ENCODE results near the gene LIPI.

GRCh38 chr21:14086553-14086952, 124.2 kb downstream of the LIPI start:
- TF ChIP-seq, protein P1, sequence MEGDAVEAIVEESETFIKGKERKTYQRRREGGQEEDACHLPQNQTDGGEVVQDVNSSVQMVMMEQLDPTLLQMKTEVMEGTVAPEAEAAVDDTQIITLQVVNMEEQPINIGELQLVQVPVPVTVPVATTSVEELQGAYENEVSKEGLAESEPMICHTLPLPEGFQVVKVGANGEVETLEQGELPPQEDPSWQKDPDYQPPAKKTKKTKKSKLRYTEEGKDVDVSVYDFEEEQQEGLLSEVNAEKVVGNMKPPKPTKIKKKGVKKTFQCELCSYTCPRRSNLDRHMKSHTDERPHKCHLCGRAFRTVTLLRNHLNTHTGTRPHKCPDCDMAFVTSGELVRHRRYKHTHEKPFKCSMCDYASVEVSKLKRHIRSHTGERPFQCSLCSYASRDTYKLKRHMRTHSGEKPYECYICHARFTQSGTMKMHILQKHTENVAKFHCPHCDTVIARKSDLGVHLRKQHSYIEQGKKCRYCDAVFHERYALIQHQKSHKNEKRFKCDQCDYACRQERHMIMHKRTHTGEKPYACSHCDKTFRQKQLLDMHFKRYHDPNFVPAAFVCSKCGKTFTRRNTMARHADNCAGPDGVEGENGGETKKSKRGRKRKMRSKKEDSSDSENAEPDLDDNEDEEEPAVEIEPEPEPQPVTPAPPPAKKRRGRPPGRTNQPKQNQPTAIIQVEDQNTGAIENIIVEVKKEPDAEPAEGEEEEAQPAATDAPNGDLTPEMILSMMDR (IDR thresholded peaks at IDR 0.05; ENCODE audit: poor library complexity, severe bottlenecking) = no peak
- no peak for TF ChIP-seq EP300 (conservative IDR thresholded peaks at IDR 0.05; ENCODE audit: poor library complexity, severe bottlenecking)

Measured in neural cell (in vitro differentiated cells).